Testis (tissue), 2 donors: ENCODE data around the gene CNNM3.

Experiments used
- POLR2A ChIP-seq: fragments of 450-650 bp; IDR thresholded peaks from one replicate; pipeline ENCODE4 v1.6.1; 2017; ENCODE audit warnings: antibody characterized with exemption, mild to moderate bottlenecking, moderate library complexity
- TF ChIP-seq, protein P1 (sequence below), 3 experiments: fragments of 450-650 bp in 2 of 3; fragments of 200-600 bp in 1 of 3; sonication (generic) in 1 of 3; IDR thresholded peaks; one replicate each; pipeline ENCODE4 v1.5.1; 2016 to 2019; ENCODE audit warnings: antibody characterized with exemption in 3 of 3, mild to moderate bottlenecking in 2 of 3, moderate library complexity in 1 of 3

DNA sequence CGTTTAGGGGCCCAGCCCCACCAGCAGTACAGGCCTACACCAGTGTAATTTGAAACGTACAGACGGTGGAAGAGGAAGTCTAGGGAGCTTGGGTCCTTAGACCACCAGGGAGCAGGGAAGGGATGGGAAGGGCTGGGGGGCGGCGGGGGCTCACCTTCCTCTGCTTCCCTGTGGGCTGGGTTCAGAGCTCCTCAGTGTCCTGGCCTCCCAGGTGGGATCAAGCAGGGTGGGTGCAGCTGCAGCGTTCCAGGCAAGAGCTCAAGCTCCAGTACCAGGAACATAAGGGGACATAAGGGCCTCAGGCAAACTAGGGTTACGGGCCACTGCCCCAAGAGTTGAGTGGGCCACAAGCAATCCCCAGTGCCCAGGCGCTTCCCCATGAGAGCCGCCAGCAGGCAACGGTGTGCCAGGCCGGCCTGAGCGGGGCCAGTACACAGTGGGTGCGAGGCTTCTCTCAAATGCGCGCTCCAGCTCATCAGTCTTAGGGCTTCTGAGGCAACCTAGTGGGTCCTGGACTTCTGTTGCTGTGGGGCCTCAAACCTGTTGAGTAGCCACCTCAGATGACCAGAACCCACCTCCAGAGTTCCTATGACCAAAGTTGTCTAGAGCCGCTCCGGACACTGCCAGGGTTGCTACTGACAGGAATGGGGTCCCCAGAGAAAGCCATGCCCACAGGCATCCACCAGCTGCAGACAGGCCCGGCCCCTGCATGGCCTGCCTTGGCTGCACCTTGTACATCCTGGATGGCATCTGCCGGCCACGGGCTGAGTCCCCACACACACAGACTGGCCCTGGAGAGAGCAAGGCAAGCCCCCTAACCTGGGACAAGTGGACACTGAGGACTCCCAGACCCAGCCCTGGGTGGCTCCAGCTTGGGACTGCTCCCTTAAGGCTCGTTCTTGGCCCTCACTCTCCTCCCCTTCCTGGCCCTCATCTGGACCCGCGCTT, 22.6 kb downstream of the CNNM3 start:
- TF ChIP-seq, protein P1, sequence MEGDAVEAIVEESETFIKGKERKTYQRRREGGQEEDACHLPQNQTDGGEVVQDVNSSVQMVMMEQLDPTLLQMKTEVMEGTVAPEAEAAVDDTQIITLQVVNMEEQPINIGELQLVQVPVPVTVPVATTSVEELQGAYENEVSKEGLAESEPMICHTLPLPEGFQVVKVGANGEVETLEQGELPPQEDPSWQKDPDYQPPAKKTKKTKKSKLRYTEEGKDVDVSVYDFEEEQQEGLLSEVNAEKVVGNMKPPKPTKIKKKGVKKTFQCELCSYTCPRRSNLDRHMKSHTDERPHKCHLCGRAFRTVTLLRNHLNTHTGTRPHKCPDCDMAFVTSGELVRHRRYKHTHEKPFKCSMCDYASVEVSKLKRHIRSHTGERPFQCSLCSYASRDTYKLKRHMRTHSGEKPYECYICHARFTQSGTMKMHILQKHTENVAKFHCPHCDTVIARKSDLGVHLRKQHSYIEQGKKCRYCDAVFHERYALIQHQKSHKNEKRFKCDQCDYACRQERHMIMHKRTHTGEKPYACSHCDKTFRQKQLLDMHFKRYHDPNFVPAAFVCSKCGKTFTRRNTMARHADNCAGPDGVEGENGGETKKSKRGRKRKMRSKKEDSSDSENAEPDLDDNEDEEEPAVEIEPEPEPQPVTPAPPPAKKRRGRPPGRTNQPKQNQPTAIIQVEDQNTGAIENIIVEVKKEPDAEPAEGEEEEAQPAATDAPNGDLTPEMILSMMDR (IDR thresholded peaks at IDR 0.05): no peak
- no peak for TF ChIP-seq POLR2A
